GM12878 (cell line): ENCODE results near the gene C4orf17. TPM values are rescaled to one million over a fixed set of nuclear protein-coding genes. Genes with fewer than 3 reads are reported as not detected.

Experiments
- ASH2L ChIP-seq: fragments of 300-600, 200-600 bp; sonication (generic); IDR thresholded peaks from 2 replicates; pipeline ENCODE4 v1.6.1; 2017; ENCODE audit warnings: low read depth, mild to moderate bottlenecking, borderline replicate concordance
- CBX5 ChIP-seq: sonication (generic); IDR thresholded peaks from 2 replicates; pipeline ENCODE4 v1.6.1; 2016; ENCODE audit warnings: low read depth, moderate library complexity, mild to moderate bottlenecking, inconsistent platforms
- CTCF ChIP-seq, 3 experiments: IDR thresholded peaks in 2 of 3; conservative IDR thresholded peaks in 1 of 3; 2 replicates each; pipeline ENCODE4 v1.5.1; 2011; ENCODE audit warnings: low read depth in 3 of 3, low read length in 3 of 3, mild to moderate bottlenecking in 3 of 3, control low read depth in 2 of 3, moderate library complexity in 2 of 3, inconsistent platforms in 1 of 3, mixed read lengths in 1 of 3; ENCODE audit not compliant: control insufficient read depth in 2 of 3, insufficient read depth in 1 of 3; ENCODE audit errors: extremely low read depth in 1 of 3
- IKZF2 ChIP-seq, 2 experiments: fragments of 450-650 bp; IDR thresholded peaks; 2 replicates each; pipeline ENCODE4 v1.6.1; 2017; ENCODE audit warnings: mild to moderate bottlenecking in 2 of 2, moderate library complexity in 2 of 2
- MAX ChIP-seq: IDR thresholded peaks from 2 replicates; pipeline ENCODE4 v1.6.1; 2012; ENCODE audit warnings: low read depth, low read length, improper control_type of control experiment
- MXI1 ChIP-seq: fragments of 150-350 bp; IDR thresholded peaks from 2 replicates; pipeline ENCODE4 v1.6.1; 2011; ENCODE audit warnings: low read depth, mild to moderate bottlenecking, inconsistent platforms, low read length, improper control_type of control experiment
- MYB ChIP-seq: fragments of 150-350 bp; IDR thresholded peaks from 2 replicates; pipeline ENCODE4 v1.6.1; 2014; ENCODE audit warnings: mild to moderate bottlenecking, low read depth, low read length, borderline replicate concordance
- NR2C1 ChIP-seq: fragments of 450-650 bp; IDR thresholded peaks from 2 replicates; pipeline ENCODE4 v1.6.1; 2017; ENCODE audit warnings: antibody characterized with exemption, mild to moderate bottlenecking, moderate library complexity
- RBBP5 ChIP-seq: fragments of 200-600 bp; sonication (generic); conservative IDR thresholded peaks from 2 replicates; pipeline ENCODE4 v1.6.1; 2016
- RELB ChIP-seq: fragments of 450-650 bp; IDR thresholded peaks from 2 replicates; pipeline ENCODE4 v1.6.1; 2017; ENCODE audit warnings: low read depth, mild to moderate bottlenecking, moderate library complexity
- RFX5 ChIP-seq: IDR thresholded peaks from 2 replicates; pipeline ENCODE4 v1.6.1; 2011; ENCODE audit warnings: low read depth, low read length, improper control_type of control experiment
- RUNX3 ChIP-seq: IDR thresholded peaks from 2 replicates; pipeline ENCODE4 v1.6.1; 2012; ENCODE audit warnings: low read length, inconsistent platforms
- SMAD5 ChIP-seq: IDR thresholded peaks from 2 replicates; pipeline ENCODE4 v1.6.1; 2016; ENCODE audit warnings: antibody characterized with exemption, low read depth
- SREBF1 ChIP-seq: IDR thresholded peaks from 2 replicates; pipeline ENCODE4 v1.6.1; 2012; ENCODE audit warnings: mild to moderate bottlenecking, low read length
- ZNF274 ChIP-seq: IDR thresholded peaks from one replicate; pipeline ENCODE4 v1.8.0; 2011; ENCODE audit not compliant: insufficient read length, insufficient read depth
- ZZZ3 ChIP-seq: IDR thresholded peaks from 2 replicates; pipeline ENCODE4 v1.6.1; 2011; ENCODE audit warnings: low read depth; ENCODE audit not compliant: control insufficient read depth, insufficient read length
- polyA plus RNA-seq, 11 experiments: library from polyadenylated mRNA; depleted of rRNA in 4 of 11; unstranded in 6 of 11; stranded (reverse) in 5 of 11; fragments of >200 nt; fragmentation: Nextera tagmentation in 4 of 11; fragmentation: Illumina TruSeq in 1 of 11; extraction: Ambion mirVana in 4 of 11; extraction: Trizol in 1 of 11; gene quantifications; 1 replicate in 1 of 11; 2 replicates in 10 of 11; pipeline versions ENCODE4 v1.2.1 to v1.2.3, GENCODE V29; 2011 to 2016; ENCODE audit warnings: inconsistent platforms in 2 of 11, missing spikeins in 2 of 11, low read depth in 1 of 11
- total RNA-seq, 4 experiments: library from RNA; depleted of rRNA in 3 of 4; stranded (reverse); fragments of >200 nt in 3 of 4; fragmentation: Illumina TruSeq in 1 of 4; extraction: Trizol in 1 of 4; gene quantifications; 2 replicates each; pipeline versions ENCODE4 v1.2.1 to v1.2.3, GENCODE V29; 2013 to 2021
- TF ChIP-seq, protein P1 (sequence below): fragments of 450-650 bp; IDR thresholded peaks from 2 replicates; pipeline ENCODE4 v1.6.1; 2018; ENCODE audit warnings: mild to moderate bottlenecking, low read depth, moderate library complexity; ENCODE audit not compliant: partially characterized antibody
- TF ChIP-seq, protein P2 (sequence below): IDR thresholded peaks from 2 replicates; pipeline ENCODE4 v1.6.1; 2012; ENCODE audit warnings: low read length, inconsistent platforms
- TF ChIP-seq, protein P3 (sequence below): fragments of 450-650 bp; IDR thresholded peaks from 2 replicates; pipeline ENCODE4 v1.6.1; 2016; ENCODE audit warnings: mild to moderate bottlenecking

Gene C4orf17
- total and polyA plus RNA-seq, 10 of the 15 experiments (the other 5 are each of a cell fraction or from before 2014, with no cell fraction given): not detected

DNA sequence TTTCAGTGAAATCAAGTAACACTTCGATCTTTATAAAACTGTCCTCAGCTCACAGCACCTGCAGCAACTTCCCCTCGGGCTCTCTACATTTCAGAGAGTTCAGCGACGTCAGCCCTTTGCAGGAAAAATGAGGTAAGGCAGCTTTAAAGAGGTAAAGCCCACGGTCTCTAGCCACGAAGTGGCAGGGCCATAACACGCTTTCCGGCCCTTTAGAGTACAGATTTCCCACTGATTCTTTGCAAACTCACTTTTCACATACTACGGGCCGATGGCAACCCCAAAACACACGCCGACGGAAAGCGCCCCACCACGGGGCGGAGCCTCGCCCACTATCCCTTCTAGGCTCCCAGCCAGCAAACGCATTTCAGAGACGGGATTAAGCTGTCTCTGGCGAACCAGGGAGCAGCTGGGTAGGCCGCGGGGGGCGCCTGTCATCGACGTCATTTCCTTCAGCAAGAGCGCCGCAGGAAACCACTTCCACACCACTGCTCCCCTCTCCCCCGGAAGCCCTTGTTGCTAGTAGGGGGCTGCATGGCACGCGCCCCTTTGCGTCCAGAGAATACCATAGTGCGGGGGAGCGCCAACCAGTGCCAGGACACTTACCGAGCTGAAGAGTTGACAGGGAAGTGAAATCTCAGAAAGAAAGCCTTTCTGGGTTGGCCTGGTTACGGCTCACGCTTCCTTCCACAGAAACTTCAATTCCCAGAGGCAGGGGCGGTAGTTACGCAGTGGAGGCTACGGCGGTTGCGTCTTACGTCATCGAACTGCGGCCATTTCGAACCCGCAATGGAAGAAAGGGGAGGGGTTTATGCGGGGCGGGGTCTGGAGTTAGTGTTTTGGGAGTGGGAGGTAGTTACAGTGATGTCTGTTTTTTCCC is 52.7 kb downstream of the C4orf17 start, which contains the start of gene TRMT10A (continued):
- TF ChIP-seq, protein P1, sequence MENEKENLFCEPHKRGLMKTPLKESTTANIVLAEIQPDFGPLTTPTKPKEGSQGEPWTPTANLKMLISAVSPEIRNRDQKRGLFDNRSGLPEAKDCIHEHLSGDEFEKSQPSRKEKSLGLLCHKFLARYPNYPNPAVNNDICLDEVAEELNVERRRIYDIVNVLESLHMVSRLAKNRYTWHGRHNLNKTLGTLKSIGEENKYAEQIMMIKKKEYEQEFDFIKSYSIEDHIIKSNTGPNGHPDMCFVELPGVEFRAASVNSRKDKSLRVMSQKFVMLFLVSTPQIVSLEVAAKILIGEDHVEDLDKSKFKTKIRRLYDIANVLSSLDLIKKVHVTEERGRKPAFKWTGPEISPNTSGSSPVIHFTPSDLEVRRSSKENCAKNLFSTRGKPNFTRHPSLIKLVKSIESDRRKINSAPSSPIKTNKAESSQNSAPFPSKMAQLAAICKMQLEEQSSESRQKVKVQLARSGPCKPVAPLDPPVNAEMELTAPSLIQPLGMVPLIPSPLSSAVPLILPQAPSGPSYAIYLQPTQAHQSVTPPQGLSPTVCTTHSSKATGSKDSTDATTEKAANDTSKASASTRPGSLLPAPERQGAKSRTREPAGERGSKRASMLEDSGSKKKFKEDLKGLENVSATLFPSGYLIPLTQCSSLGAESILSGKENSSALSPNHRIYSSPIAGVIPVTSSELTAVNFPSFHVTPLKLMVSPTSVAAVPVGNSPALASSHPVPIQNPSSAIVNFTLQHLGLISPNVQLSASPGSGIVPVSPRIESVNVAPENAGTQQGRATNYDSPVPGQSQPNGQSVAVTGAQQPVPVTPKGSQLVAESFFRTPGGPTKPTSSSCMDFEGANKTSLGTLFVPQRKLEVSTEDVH: peak; percentile 90
- TF ChIP-seq RELB (peak; percentile 76), IKZF2 (IDR thresholded peaks at IDR 0.05) (peak; percentile 28 to 53; a peak in 2 of 4 replicates), MAX (peak; percentile 50; the same call in 1 of the 2 replicates), MXI1 (peak; percentile 67), RUNX3 (peak; percentile 86), ASH2L (0 out of 2 replicates have a peak, but pooled peaks have one; percentile 42), RFX5 (peak; percentile 28; the same call in 1 of the 2 replicates), ZZZ3 (no peak), SMAD5 (peak; percentile 68; the same call in 1 of the 2 replicates), MYB (no peak), CTCF (IDR thresholded peaks at IDR 0.05 in 2 of 3, conservative IDR thresholded peaks at IDR 0.05 in 1 of 3; ENCODE audit: control insufficient read depth in 2 of 3, extremely low read depth in 1 of 3, insufficient read depth in 1 of 3, low read depth in 3 of 3, low read length in 3 of 3) (no peak), ZNF274 (no peak), CBX5 (peak; percentile 80; the same call in 1 of the 2 replicates), RBBP5 (no peak), NR2C1 (peak; percentile 94), SREBF1 (0 out of 2 replicates have a peak, but pooled peaks have one; percentile 48)
- TF ChIP-seq, protein P2, sequence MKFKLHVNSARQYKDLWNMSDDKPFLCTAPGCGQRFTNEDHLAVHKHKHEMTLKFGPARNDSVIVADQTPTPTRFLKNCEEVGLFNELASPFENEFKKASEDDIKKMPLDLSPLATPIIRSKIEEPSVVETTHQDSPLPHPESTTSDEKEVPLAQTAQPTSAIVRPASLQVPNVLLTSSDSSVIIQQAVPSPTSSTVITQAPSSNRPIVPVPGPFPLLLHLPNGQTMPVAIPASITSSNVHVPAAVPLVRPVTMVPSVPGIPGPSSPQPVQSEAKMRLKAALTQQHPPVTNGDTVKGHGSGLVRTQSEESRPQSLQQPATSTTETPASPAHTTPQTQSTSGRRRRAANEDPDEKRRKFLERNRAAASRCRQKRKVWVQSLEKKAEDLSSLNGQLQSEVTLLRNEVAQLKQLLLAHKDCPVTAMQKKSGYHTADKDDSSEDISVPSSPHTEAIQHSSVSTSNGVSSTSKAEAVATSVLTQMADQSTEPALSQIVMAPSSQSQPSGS: peak; percentile 31; the same call in 1 of the 2 replicates
- TF ChIP-seq, protein P3, sequence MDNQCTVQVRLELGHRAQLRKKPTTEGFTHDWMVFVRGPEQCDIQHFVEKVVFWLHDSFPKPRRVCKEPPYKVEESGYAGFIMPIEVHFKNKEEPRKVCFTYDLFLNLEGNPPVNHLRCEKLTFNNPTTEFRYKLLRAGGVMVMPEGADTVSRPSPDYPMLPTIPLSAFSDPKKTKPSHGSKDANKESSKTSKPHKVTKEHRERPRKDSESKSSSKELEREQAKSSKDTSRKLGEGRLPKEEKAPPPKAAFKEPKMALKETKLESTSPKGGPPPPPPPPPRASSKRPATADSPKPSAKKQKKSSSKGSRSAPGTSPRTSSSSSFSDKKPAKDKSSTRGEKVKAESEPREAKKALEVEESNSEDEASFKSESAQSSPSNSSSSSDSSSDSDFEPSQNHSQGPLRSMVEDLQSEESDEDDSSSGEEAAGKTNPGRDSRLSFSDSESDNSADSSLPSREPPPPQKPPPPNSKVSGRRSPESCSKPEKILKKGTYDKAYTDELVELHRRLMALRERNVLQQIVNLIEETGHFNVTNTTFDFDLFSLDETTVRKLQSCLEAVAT: peak; percentile 69; the same call in 1 of the 2 replicates
